HG03442 (cell line): Measurements from ENCODE around the gene SULT1C3.

ENCODE experiments used
- ATAC-seq: cut with Tn5 transposase; IDR thresholded peaks from one replicate; pipeline ENCODE4 v1.9.1; 2021; ENCODE audit warnings: mild to moderate bottlenecking, moderate library complexity; ENCODE audit not compliant: unreplicated experiment

Gene SULT1C3

GRCh38 chr2:108301558-108301957, 61.8 kb downstream of the SULT1C3 start:
- no peak for ATAC-seq

DNA sequence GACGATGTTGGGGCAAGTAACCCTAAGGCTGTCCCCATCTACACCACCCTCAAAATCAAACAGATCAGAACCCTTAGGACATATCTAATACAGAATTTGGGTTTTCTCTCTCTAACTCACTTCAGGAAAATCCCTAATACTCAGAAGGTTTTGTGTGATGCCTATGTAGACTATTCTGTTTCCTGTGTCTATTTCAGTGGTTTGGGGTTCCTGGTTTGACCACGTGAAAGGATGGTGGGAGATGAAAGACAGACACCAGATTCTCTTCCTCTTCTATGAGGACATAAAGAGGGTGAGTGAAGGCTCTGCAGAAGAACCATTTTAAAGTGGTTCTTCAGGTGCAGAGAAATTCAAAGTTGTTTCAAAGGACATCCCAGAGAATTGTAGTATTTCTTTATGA, 65.2 kb downstream of the SULT1C3 start:
- peak; percentile 69 for ATAC-seq

DNA sequence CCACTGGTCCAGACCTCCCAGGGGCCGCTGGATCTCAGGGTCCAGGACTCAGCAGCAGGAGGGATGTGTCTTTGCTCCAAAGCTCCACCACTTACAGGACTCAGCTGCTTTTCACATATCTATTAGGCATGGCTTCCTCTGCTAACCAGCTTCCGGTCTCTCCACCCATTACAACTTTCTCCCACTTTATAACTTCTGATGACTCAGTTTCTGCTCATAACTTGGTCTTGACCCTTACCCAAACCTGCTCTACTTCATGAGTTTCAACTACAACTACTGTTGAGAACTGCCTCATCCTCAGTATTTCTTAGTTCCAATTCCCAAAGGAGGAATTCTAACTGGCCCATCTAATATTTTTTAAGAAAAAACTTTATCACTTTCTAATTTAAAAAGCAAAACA, 66.1 kb downstream of the SULT1C3 start:
- no peak for ATAC-seq

GRCh38 chr2:108309903-108310302, 70.1 kb downstream of the SULT1C3 start:
- no peak for ATAC-seq
